ENCODE data around the gene TRIL. TPM values are rescaled to one million over a fixed set of nuclear protein-coding genes. Genes with fewer than 3 reads are reported as not detected.

The TRIL gene, protein sequence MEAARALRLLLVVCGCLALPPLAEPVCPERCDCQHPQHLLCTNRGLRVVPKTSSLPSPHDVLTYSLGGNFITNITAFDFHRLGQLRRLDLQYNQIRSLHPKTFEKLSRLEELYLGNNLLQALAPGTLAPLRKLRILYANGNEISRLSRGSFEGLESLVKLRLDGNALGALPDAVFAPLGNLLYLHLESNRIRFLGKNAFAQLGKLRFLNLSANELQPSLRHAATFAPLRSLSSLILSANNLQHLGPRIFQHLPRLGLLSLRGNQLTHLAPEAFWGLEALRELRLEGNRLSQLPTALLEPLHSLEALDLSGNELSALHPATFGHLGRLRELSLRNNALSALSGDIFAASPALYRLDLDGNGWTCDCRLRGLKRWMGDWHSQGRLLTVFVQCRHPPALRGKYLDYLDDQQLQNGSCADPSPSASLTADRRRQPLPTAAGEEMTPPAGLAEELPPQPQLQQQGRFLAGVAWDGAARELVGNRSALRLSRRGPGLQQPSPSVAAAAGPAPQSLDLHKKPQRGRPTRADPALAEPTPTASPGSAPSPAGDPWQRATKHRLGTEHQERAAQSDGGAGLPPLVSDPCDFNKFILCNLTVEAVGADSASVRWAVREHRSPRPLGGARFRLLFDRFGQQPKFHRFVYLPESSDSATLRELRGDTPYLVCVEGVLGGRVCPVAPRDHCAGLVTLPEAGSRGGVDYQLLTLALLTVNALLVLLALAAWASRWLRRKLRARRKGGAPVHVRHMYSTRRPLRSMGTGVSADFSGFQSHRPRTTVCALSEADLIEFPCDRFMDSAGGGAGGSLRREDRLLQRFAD
- total RNA-seq (2011; cell fraction: chromatin; rRNA removed; ENCODE audit: low replicate concordance), result not detected in 2 replicates
- total RNA-seq (2011; cell fraction: nucleolus; rRNA removed), result not detected in 2 replicates
- total RNA-seq (2011; cell fraction: nucleoplasm; rRNA removed), result not detected in 2 replicates
- total RNA-seq (2014; rRNA removed), result not detected in 2 replicates
- not detected in 2 replicates for total RNA-seq (2014; rRNA removed; fragmentation: Illumina TruSeq; extraction: Trizol)
- not detected in 2 replicates for total RNA-seq (2015; rRNA removed; fragmentation: Illumina TruSeq; extraction: Trizol)
- total RNA-seq (2021), result not detected in 2 replicates
- not detected in 2 replicates for polyA plus RNA-seq (2011; rRNA removed)
- not detected in 2 replicates for polyA plus RNA-seq (2011; cell fraction: cytosol; rRNA removed)
- polyA plus RNA-seq (2011; cell fraction: nucleus; rRNA removed), result not detected in 2 replicates
- polyA plus RNA-seq (2012), result not detected in 2 replicates
- polyA plus RNA-seq (2014; fragmentation: Illumina TruSeq; extraction: Trizol), result not detected in 2 replicates
- not detected for polyA plus RNA-seq (2014; fragmentation: Nextera tagmentation; extraction: Ambion mirVana)
- not detected in 2 replicates for polyA plus RNA-seq (2014; rRNA removed)
- not detected in 2 replicates for polyA minus RNA-seq (2011; rRNA and poly(A)+ RNA removed)
- polyA minus RNA-seq (2011; cell fraction: cytosol; rRNA and poly(A)+ RNA removed), result not detected in 2 replicates
- polyA minus RNA-seq (2011; cell fraction: nucleus; rRNA and poly(A)+ RNA removed), result not detected in 2 replicates
- not detected for Bru-seq, nascent RNA
- not detected for BruChase-seq, experiment 1, labeled RNA remaining after a 2-hour chase
- not detected for BruChase-seq, experiment 2, labeled RNA remaining after a 6-hour chase
- long read RNA-seq, experiment 1, result 0 reads
- long read RNA-seq, experiment 2, result 0 reads
- long read RNA-seq, experiment 3, result 0 reads

DNA sequence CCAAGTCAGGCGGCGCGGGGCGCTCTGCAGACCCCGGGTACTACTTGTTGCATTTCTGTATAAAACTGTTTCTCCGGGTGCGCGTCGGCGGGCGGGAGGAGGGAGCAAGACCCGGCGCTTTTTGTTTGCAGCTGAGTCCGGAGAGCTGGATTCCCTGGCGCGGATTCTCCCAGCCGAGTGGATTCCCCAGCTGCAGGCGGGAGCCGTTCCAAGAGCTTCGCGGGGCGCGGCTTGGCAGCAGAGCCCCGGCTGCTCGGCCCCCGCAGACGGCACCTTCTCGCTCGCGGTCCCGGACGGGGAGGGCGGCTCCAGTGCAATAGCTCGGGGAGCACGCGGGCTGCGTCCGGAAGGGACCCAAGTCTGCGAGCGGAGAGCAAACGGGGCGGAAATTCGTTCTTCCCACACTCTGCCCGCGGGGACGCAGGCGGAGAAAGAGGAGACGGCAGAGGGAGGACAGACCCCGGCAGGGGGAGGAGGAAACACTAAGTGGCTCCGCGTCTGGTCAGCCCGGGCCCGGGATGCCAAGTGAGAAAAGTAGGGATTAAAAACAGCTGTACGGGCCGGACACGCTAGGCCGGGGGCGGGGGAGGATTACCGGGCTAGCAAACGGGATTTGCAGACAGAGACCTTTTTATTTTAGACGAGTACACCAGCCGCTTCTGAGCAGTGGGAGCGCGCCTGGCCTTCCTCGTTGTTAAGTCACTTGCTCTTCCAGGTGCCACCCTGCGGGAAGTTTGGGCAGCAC, at the start of gene TRIL:
Gene TRIL, minus strand, starts transcription at position 96 of the 745 bp plus-strand sequence. CDS start 284 bp downstream, outside the sequence.
- intact Hi-C loops (cut with micrococcal nuclease) (no loop called here), in situ Hi-C loops (cut with MboI) (no loop called here)
- DNase-seq (ENCODE audit: extremely low read depth in 1 of 4, low spot score in 3 of 4) (no peak), FAIRE-seq (no peak), ATAC-seq (no peak)
- Histone ChIP-seq H3K79me2 (ENCODE audit: control insufficient read depth, insufficient read depth, low read length) (no peaks in the 10 kb centered on the region), H3K27me3 (ENCODE audit: control insufficient read depth in 2 of 2, insufficient read depth in 2 of 2, low read length in 2 of 2) (no peaks in the 10 kb centered on the region), H3K9me3 (replicated peaks; ENCODE audit: control insufficient read depth, insufficient read depth, low read depth, low read length) (no peaks in the 10 kb centered on the region), H2AFZ (ENCODE audit: low read depth, low read length) (no peak within 1 kb of the TSS), H3K9ac (ENCODE audit: insufficient read depth in 1 of 2, low read depth in 2 of 2, low read length in 2 of 2) (no peak within 1 kb of the TSS), H3K4me1 (replicated peaks in 1 of 2; ENCODE audit: control insufficient read depth in 2 of 2, insufficient read depth in 2 of 2, low read length in 2 of 2) (no peaks in the 10 kb centered on the region), H3K4me2 (ENCODE audit: insufficient read depth, low read length) (no peak within 1 kb of the TSS), H3K36me3 (ENCODE audit: control insufficient read depth, insufficient read depth, low read length) (no peaks in the 10 kb centered on the region), H3K27ac (ENCODE audit: extremely low read depth, low read depth, low read length) (no peak within 1 kb of the TSS), H3K9me1 (ENCODE audit: control insufficient read depth, insufficient read depth, low read length) (no peaks in the 10 kb centered on the region), H3K4me3 (no peak within 1 kb of the TSS), H4K20me1 (replicated peaks; ENCODE audit: control insufficient read depth, insufficient read depth, low read length) (no peaks in the 10 kb centered on the region)
- 37% methylated on average over 25 of the region's 66 CpGs for WGBS (ENCODE audit: insufficient coverage, low coverage, missing lambda C conversion rate)
- BruUV-seq (replicated peaks), result no TSS peak
- ChIA-PET POLR2A (no interaction called here), CTCF (ENCODE audit: low intra/inter-chr PET ratio) (no interaction called here)
- TF ChIP-seq ZNF551 (CRISPR knock-in tag; IDR thresholded peaks at IDR 0.05) (no peak), HOXB6 (CRISPR knock-in tag; IDR thresholded peaks at IDR 0.05; ENCODE audit: borderline replicate concordance) (no peak), HLTF (IDR thresholded peaks at IDR 0.05) (no peak), KLF13 (tag; IDR thresholded peaks at IDR 0.05; ENCODE audit: borderline replicate concordance, low read depth) (no peak), HNRNPK (IDR thresholded peaks at IDR 0.05; ENCODE audit: low read depth, low read length, poor library complexity, severe bottlenecking) (no peak), KDM1A (IDR thresholded peaks at IDR 0.05) (no peak), PTTG1 (tag; IDR thresholded peaks at IDR 0.05; ENCODE audit: low read depth) (no peak), ZNF12 (CRISPR knock-in tag; IDR thresholded peaks at IDR 0.05) (no peak), CBFA2T2 (conservative IDR thresholded peaks at IDR 0.05) (no peak), ZNF133 (CRISPR knock-in tag; IDR thresholded peaks at IDR 0.05) (no peak), PTRF (tag; IDR thresholded peaks at IDR 0.05) (no peak), HMGN3 (IDR thresholded peaks at IDR 0.05; ENCODE audit: borderline replicate concordance, extremely low read depth, insufficient read length, low read depth, low read length) (no peak), ETV5 (CRISPR knock-in tag; IDR thresholded peaks at IDR 0.05; ENCODE audit: low read depth) (no peak)
- TF ChIP-seq, protein P1, sequence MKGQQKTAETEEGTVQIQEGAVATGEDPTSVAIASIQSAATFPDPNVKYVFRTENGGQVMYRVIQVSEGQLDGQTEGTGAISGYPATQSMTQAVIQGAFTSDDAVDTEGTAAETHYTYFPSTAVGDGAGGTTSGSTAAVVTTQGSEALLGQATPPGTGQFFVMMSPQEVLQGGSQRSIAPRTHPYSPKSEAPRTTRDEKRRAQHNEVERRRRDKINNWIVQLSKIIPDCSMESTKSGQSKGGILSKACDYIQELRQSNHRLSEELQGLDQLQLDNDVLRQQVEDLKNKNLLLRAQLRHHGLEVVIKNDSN (CRISPR knock-in tag; IDR thresholded peaks at IDR 0.05), result no peak
- TF ChIP-seq, protein P2, sequence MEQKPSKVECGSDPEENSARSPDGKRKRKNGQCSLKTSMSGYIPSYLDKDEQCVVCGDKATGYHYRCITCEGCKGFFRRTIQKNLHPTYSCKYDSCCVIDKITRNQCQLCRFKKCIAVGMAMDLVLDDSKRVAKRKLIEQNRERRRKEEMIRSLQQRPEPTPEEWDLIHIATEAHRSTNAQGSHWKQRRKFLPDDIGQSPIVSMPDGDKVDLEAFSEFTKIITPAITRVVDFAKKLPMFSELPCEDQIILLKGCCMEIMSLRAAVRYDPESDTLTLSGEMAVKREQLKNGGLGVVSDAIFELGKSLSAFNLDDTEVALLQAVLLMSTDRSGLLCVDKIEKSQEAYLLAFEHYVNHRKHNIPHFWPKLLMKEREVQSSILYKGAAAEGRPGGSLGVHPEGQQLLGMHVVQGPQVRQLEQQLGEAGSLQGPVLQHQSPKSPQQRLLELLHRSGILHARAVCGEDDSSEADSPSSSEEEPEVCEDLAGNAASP (IDR thresholded peaks at IDR 0.05), result no peak

All from K562 (cell line).